HG03520 (cell line): Measurements from ENCODE around the gene TRIM33.
"Not testable (repeated sequence)": the region's sequence is repeated elsewhere in the genome, so short reads cannot be mapped to it uniquely, and the experiment has no call there.

Experiments
- ATAC-seq: cut with Tn5 transposase; IDR thresholded peaks from one replicate; pipeline ENCODE4 v1.9.1; 2021; ENCODE audit warnings: mild to moderate bottlenecking, moderate library complexity; ENCODE audit not compliant: unreplicated experiment

TRIM33 gene

DNA sequence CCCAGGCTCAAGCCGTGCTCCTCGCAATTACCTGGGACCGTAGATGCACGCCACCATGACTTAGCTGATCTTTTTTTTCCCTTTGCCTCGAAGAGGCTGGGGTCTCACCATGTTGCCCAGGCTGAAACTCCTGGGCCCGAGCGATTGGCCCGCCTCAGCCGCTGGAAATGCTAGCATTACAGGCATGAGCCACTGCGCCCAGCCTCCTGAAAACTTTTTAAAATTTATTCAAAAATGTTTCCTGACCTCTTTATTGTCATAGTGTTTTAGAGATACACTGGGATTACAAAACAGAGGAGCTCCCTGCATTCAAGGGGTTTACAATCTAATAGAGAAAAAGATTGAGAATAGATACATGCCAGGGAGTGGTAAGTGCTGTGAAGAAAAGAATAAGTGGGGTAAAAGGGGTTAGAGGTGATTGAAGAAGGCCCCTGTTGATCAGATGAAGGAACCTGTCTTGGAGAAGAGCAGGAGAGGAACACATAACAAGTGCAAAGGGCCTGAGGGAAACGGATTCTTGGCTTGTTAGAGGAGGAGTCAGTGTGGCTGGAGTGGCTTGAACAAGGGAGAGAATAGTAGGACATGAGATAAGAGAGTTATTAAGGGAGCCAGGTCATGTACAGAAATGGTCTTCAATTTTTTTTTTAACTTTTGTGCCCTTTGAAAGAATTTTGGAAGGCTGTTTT lies 1.7 kb upstream of the TRIM33 start:
- ATAC-seq: no peak

DNA sequence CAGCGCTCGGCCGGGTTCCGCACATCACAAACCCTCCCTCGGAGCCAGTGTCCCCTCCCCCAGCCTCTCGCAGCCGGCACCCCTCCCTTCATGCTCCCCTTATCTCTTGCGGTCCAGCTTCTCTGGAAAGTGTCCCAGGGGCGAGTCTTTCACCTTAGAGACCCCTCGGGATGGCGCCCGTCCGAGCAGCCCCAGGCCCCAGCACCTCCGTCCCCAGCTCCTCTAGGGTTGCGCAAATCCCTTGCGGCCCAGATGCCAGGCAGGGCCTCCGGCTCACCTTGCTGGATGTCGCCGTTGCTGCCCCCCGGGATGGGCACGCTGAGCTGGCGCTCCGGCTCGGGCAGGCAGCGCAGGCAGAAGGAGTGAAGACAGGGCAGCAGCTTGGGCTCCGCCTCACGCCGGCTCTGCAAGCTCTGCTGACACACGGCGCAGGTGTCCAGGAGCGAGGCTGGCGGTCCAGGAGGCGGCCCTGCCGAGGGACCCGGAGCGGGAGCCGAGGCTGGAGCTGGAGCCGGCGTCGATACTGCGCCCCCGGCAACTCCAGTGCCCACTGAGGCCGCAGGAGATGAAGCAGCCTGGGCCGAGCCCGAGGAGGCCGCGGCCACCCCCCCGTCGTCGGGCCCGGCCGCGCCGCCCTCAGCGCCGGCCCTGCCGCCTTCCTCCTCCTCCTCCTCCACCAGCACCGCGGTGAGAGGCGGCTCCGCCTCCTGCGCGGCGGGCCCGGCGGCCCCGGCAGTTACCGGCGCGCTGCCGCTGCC lies 550 bp downstream of the TRIM33 start:
- ATAC-seq: peak; percentile 43

DNA sequence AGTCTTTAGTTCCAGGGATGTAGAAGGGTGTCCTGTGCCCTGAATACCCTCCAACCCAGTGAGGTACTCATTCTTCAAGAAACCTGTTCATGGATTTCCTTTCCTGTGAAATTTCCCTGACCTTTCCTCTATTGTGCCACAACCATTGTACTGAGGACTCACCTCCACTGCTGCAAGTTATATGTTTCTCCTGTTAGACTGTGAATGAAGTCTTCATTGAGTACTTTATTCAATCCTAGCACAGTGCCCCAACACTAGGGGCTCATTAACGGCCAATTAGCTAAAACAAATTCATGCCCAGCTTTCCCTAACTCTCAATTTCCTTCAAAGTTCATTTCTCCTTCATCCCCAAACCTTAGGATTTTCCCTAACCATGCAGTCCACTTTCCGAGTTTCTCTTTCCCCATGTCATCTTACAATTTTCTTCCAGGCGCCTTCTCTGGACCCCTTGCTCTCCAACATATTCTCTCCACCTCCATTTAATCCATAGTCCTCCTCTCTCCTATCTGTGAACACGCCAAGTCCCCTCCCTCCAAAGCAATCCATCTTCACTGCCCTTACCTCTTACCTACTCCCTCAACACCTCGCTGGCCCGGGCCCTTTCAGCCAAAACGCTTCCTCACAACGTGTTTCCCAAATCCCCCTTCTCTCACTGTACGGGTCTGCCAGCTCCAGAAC lies 1.3 kb downstream of the TRIM33 start:
- no peak for ATAC-seq

DNA sequence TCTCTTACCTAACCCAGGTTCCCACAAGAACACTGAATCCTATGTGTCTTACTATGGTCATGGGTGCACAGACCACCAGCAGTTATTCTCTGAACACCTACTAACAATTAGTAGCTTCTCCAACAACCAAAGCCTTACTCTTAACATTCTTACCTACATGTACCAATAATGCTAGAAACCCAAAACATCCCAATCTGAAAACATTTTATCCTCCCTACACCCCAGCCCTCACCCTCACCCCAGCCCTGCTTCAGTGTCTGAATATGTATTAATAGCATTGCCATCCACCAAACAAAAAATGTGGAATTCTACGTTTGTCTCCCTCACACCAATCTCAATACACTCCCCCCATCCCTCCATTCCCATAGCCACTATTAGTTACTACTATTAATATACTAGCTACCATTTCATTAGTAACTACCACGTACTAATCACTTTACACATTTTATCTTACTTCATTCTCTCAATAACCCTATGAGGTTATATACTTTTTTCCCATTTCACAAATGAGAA lies 2.6 kb downstream of the TRIM33 start:
- no peak for ATAC-seq

DNA sequence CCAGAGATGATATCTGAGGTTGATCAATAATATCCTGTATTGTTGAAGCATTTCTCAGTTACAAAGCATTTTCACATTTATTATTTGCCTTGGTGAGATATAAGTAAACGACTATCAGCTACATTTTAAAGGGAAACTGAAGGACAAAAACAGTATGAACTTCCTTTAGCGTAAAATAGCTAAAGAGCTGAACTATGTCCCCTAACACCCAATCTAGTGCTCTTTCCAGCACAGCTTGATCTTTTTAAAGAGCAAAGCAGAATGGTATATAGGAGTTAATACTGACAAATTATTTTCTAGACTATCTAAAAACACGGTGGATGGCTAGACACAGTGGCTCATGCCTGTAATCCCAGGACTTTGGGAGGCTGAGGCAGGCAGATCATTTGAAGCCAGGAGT lies 3.5 kb downstream of the TRIM33 start:
- no peak for ATAC-seq

DNA sequence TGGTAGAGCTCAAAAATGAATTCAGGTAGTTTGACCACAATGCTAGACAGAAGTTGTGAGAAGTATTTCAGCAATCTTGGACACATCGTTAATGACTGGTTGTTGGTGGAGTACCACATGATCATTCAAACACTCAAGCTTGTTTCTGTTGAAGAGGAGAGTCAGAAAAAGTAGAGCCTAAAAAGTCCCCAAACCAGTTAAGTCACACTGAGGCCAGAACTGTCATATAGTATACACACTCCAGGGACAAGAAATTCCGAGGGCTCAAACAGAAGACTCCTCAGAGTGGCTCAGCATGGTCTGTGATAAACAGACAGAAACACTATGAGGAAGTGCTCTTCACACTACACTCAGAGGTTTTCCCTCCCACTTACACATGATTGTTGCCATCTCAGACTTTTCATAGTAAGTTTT lies 5.8 kb downstream of the TRIM33 start:
- no peak for ATAC-seq

DNA sequence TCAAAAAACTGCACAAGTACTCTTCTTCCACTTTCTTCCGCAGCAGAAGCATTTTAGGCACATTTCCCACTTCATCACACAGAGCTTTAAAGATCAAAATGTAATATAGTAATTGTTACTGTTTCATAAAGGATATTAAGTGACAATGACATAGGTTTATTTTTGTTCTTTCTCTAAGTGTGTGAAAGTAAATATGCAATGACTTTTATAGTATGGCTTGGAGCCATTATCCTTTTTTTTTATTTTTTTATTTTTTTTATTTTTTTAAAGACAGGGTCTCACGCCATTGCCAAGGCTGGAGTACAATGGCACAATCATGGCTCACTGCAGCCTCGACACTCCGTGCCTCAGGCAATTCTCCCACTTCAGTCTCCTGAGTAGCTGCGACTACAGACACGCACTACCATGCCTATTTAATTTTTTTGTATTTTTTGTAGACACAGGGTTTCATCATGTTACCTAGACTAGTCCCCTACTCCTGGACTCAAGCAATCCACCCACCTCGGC lies 7.0 kb downstream of the TRIM33 start:
- ATAC-seq: no peak

DNA sequence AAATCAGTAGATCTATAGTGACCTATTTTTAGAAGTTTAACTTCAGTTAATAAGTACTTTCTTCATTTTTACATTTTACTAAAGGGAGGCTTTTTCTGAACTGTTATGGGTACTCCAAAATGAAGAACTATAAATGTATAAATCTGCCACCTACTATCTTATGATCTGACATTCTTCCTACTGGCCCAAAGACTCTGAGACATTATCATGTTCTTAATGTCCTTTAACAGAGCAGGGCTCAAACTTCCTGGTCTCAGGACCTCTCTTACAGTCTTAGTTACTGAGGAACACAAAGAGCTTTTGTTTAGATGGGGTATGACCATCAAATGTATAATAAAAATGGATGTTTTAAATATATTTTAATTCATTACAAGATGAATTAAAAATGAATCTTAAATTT lies 8.9 kb downstream of the TRIM33 start:
- ATAC-seq: no peak

DNA sequence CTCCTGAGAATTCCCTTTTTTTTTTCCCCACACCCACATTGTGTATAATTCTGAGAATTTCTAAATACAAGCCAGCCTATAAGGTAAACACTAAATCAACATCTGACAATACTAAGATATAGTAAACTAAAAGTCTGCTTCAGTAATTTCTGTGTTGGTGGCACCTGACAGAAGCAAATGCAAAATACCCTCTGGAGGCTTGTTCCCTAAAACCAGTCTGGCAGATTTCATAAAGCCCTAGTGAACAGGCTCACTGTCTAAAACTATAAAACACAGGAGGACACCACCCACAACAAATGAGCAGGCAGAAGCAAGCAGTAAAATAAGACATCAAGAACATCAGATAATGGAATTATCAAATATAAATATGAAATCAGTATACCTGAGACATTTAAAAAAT lies 11.5 kb downstream of the TRIM33 start:
- ATAC-seq: no peak

DNA sequence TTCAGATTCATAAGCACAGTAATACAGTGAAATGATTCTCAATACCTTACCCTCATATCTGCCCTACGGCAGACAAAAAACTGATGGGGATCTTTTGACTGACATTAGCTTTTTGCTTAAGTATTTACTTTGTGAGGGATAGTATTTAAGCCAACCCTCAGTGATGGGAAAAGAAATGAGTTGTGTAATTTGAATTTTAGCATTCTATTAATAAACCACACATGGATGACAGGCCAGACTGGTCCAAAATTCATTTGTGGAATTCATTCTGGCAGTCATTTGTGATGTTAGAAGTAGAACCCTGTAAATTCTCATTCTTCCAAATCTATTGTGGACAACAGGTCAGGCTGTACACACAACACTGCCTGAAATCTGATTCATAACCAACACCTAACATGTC lies 14.9 kb downstream of the TRIM33 start:
- ATAC-seq: no peak

DNA sequence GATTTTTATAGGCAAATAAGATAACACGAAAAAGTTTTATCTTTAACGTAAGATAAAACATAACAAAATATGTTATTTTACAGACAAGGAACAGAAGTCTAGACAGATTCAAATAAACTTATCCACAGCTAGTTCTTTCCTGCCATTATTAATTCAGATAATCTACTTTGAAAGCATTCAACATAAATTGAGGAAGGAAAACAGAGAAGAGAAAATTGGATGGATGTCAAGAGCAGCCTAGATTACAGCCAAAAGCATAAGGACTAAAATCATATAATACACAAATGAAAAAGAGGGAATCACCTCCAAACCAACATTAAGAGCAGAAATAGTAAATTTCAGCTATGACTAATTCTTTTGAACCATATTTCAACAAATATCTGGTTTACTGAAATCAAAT lies 15.5 kb downstream of the TRIM33 start:
- no peak for ATAC-seq

DNA sequence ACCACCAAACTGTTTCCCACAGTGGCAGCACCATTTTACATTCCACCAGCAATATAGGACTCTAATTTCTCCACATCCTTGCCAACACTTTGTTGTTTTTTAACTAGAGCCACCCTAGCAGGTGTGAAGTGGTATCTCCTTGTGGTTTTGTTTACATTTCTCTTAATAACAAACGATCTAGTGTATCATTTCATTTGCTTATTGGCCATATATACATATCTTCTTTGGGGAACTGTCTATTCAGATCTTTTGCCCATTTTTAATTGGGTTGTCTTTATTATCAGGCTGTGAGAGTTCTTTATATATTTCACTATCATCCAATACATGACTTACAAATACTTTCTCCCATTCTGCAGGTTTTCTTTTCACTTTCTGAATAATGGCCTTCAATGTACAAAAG lies 18.0 kb downstream of the TRIM33 start:
- no peak for ATAC-seq

DNA sequence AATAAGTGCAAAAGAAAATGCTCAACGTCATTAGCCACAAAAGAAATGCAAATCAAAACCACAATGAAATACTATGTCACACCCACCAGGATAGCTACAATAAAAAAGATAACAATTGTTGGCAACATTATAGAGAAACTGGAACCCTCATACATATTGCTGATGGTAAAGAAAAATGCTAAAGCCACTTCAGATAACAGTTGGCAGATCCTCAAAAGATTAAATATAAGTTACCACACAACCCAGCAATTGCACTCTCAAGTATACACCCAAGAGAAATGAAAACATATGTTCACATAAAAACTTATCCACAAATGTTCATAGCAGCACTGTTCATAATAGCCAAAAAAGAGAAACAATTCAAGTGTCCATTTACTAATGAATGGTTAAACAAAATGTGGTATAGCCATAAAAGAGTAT lies 20.7 kb downstream of the TRIM33 start:
- ATAC-seq: no peak

DNA sequence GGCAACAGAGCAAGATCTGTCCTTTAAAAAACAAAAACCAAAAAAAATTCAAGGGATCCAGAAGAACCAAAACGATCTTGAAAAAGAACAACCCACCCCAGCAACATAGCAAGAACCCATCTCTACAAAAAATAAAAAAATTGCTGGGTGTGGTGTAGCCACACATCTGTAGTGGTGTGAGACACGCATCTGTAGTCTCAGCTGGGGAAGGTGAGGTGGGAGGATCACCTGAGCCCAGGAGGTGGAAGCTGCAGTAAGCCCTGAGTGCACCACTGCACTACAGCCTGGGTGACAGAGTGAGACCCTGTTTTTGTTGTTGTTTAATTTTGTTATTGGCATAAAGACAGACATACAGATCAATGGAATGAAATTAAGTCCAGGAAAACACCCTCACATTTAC lies 22.3 kb downstream of the TRIM33 start:
- ATAC-seq: no peak

DNA sequence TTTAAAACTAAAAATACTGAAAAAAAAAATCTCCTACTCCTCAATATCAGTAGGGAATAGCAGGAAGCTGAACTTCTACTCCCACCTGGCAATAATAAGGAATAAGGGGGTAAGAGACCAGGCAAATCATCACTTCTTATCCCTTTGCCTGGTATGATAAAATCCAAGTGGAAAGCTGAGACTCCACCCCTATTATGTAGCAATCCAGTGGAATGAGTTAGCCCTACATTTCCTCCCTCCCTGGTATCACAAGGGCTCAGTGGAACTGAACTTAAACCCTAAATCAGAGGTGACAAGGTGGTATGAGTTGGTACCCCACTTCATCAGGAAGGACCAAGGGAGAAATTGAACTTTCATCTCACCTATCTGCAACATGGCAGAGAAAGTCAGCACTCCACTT lies 25.7 kb downstream of the TRIM33 start:
- ATAC-seq: no peak

DNA sequence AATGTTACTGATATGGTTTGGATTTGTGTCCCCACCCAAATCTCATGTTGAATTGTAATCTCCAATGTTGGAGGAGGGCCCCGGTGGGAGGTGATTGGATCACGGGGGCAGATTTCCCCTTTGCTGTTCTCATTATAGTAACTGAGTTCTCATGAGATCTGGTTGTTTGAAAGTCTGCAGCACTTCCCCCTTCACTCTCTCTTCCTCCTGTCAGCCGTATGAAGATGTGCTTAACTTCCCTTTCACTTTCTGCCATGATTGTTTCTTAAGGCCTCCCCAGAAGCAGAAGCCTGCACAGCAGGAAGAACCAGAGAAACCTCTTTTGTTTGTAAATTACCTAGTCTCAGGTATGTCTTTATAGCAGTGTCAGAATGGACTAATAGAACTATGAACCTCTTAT lies 28.4 kb downstream of the TRIM33 start:
- no peak for ATAC-seq

DNA sequence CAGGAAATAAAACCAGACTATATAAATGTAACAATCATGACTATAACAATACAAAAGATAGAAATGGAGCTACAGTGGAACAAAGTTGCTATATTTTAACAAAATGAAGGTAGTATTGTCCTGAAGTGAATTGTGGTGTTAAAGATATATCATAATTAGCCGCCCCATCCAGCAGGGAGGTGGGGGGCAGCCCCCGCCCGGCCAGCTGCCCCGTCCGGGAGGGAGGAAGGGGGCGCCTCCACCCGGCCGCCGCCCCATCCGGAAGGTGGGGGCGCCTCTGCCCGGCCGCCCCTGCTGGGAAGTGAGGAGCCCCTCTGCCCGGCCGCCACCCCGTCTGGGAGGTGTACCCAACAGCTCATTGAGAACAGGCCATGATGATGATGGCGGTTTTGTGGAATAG lies 31.4 kb downstream of the TRIM33 start:
- ATAC-seq: not testable (repeated sequence)

DNA sequence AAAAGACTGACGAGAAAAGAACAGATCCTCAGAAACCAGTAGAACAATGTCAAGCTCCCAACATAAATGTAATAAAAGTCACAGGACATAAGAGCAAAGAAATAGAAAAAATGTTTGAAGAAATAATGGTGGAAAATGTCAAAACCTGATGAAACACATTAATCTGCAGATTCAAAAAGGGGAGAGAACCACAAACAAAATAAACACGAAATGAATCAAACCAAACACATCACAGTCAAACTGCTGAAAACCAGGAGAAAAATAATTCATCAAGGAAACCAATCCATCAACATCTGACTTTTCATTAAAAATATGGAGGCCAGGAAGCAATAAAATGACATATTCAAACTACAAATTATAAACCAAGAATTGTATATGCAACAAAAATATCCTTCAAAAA lies 31.9 kb downstream of the TRIM33 start:
- ATAC-seq: no peak

DNA sequence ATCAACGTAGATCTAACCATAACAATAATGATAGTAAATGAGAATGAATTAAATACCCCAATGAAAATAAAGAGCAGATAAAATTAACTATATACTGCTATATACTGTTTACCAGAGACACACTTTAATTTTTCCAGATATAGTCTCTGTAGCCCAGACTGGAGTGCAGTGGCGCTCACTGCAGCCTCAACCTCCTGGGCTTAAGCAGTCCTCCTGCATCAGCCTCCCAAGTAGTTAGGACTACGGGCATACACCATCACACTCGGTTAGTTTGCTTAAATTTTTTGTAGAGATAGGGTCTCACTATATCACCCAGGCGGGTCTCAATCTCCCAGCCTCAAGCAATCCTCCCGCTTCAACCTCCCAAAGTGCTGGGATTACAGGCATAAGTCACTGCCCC lies 37.2 kb downstream of the TRIM33 start:
- no peak for ATAC-seq

DNA sequence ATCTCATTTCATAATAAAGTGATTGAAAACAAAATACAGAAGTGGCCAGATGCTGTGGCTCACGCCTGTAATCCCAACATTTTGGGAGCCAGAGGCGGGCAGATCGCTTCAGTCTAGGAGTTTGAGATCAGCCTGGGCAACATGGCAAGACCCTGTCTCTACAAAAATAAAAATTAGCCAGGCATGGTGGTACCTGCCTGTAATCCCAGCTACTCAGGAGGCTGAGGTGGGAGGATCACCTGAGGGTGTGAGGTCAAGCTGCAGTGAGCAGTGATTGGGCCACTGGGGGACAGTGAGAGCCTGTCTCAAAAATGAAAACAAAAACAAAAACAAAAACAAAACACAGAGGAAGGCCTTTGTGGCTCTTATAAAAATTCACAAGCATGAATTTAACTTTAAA lies 38.6 kb downstream of the TRIM33 start:
- no peak for ATAC-seq

DNA sequence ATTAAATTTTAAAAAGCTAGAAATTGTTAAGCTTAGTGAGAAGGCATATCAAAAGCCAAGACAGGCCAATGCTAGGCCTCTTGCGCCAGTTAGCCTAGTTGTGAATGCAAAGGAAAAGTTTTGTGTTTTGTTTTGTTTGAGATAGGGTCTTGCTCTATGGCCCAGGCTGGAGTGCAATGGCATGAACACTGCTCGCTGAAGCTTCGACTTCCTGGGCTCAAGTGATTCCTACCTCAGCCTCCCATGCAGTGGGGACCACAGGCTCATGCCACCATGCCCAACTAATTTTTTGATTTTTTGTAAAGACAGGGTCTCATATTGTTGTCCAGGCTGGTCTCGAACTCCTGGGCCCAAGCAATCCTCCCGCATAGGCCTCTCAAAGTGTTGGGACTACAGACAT lies 40.3 kb downstream of the TRIM33 start:
- no peak for ATAC-seq
